ENCODE data around the gene PPP6C.
"Not testable (repeated sequence)": the region's sequence is repeated elsewhere in the genome, so short reads cannot be mapped to it uniquely, and the experiment has no call there.

The PPP6C gene

DNA sequence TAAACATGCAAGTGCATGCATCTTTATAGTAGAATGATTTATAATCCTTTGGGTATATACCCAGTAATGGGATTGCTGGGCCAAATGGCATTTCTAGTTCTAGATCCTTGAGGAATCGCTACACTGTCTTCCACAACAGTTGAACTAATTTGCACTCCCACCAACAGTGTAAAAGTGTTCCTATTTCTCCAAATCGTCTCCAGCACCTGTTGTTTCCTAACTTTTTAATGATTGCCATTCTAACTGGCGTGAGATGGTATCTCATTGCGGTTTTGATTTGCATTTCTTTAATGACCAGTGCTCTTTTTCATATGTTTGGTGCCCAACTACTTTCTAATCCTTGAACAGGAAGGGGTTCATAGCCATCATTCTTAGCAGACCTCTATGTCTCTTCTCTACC, 7.8 kb downstream of the PPP6C start:
- DNase-seq (ENCODE audit: low spot score), result not testable (repeated sequence)

DNA sequence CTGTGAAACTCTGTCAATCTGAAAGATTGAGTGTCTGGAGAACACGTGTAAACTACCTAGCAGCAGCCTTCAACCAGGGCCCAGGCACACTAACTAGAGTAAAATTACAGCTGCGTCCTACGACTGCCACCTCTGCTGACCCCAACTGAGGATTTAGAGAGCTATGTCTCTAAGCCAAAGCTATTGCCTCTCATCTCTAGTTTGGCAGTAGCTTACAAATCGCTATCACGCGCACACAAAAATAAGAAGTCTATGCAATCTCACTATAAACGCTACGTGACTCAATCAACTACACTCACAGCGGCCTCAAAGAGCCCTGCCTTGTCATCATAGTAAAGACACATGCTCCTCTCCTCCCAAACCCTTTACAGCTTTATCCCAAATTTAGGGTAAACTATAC, 8.7 kb downstream of the PPP6C start:
- no peak for DNase-seq (ENCODE audit: low spot score)

DNA sequence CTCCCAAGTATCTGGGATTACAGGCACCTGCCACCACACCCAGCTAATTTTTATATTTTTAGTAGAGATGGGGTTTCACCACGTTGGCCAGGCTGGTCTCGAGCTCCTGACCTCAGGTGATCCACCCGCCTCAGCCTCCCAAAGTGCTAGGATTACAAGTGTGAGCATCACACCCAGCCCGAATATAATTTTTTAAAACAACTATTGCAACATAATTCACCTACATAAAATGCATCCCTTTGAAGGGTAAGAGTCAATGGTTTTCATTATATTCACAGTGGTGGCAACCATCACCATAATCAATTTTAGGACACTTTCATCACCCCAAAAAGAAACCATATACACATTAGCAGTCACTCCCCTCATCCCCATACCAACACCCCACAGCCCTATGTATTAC, 9.8 kb downstream of the PPP6C start:
- DNase-seq (ENCODE audit: low spot score), result not testable (repeated sequence)

DNA sequence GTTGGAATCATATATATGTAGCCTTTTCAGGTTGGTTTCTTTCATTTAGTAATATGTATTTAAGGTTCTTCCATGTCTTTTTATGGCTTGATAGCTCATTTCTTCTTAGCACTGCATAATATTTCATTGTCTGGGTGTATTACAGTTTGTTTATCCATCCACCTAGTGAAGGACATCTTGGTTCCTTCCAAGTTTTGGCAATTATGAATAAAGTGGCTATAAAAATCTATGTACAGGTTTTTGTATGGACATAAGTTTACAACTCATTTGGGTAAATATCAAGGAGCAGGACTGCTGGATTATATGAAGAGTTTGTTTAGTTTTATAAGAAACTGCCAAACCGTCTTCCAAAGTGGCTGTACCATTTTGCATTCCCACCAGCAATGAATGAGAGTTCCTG, 11.7 kb downstream of the PPP6C start:
- DNase-seq (ENCODE audit: low spot score), result no peak

DNA sequence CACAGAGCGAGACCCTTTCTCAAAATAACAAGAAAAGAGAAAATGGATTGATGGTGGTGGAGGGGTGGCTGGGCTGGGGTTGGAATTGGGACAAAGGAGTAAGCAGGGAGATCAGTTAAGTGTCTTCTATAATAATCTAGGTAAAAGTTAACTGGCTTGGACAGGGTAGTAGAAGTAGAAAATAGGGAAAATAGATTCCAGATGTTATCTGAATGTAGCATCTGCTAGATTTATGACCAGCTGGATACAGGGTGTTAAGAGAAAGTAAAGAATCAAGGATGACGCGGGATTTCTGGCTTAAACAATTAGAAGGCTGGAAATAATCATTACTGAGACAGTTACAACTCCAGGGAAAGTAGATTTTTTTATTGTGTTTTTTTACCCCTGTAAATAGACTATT, 13.0 kb downstream of the PPP6C start:
- no peak for DNase-seq (ENCODE audit: low spot score)

DNA sequence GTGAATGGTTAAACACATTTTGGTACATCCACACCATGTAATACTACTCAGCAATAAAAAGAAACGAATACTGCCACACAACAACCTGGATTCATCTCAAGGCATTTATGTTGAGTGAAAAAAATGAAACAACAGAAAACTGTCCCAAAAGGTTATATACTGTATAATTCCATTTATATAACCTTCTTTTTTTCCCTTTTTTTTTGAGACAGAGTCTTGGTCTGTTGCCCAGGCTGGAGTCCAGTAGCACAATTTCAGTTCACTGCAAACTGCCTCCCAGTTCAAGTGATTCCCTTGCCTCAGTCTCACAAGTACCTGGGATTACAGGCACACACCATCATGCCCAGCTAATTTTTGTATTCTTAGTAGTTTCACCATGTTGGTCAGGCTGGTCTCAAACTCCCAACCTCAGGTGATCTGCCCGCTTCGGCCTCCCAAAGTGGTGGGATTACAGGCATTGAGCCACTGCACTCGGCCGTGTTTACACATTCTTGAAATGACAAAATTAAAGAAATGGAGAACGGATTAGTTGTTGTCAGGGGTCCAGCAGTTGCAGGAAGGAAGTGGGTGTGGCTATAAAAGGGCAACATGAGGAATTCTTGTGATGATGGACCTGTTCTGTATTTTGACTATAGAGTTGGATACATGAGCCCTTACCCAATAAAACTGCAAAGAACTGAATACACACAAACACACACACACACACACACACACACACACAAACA, 17.4 kb downstream of the PPP6C start:
- no peak for DNase-seq (ENCODE audit: low spot score)

DNA sequence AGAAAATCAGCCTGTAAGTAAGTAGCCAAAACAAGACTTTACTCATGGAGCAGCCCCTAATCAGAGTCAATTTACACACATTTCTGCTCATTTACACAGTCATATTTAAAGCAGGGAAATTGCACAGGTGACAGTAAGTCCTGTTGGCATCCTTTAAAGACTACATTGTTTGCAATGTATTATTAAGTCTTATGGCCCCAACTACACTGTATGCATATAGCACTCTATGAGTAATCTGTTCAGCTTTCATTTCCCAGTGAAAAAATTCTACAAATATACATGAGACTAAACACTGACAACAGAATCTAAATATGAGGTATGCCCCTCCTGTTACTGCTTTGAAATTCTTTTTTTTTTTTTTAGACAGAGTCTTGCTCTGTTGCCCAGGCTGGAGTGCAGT, 19.7 kb downstream of the PPP6C start:
- DNase-seq (ENCODE audit: low spot score), result no peak

DNA sequence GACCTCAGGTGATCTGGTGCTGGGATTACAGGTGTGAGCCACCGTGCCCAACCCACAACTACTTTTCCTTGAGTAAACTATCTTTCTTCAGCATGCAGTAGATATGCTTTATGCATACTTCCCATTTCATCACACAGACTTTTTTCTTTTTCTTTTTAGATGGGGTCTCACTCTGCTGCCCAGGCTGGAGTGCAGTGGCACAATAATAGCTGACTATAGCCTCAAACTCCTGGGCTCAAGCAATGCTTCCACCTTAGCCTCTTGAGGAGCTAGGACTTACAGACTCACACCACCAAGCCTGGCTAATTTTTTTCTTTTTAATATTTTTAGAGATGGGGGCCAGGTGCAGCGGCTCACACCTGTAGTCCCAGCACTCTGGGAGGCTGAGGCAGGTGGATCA, 22.8 kb downstream of the PPP6C start:
- DNase-seq (ENCODE audit: low spot score), result no peak

DNA sequence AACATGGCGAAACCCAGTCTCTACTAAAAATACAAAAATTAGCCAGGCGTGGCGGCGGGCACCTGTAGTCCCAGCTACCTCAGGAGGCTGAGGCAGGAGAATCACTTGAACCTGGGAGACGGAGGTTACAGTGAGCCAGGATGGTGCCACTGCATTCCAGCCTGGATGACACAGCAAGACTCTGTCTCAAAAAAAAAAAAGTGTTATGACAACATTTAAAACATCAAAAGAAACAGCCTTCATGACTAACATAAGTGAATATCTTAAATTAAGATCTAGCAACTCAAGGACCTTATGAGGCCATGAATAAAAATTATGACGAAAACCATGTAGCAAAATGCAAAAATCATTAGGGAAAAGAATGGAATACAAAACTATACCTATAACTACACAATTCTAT, 26.7 kb downstream of the PPP6C start:
- DNase-seq (ENCODE audit: low spot score), result not testable (repeated sequence)

DNA sequence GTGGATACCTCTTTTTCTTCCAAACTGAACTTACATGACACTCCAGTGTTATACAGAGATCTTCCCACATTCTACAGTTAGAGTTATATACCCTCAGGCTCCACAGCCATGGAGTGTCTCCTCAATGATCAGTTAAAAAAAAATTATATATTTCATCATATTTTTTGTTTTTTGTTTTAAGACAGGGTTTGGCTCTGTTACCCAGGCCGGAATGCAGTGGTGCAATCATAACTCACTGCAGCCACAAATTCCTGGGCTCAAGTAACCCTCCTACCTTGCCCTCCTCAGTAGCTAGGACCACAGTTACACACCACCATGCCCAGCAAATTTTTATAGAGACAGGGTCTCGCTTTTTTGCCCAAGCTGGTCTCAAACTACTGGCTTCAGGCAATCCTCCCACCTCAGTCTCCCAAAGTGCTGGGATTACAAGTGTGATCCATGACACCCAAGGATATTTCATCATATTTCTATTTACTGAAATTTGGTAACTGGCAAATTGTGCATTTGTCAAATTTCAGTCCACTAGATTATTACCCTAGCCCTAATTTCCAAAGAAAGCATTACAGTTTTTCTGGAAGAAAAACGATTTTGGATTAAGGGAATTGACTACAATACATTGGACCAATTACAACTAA, 28.2 kb downstream of the PPP6C start:
- no peak for DNase-seq (ENCODE audit: low spot score)

DNA sequence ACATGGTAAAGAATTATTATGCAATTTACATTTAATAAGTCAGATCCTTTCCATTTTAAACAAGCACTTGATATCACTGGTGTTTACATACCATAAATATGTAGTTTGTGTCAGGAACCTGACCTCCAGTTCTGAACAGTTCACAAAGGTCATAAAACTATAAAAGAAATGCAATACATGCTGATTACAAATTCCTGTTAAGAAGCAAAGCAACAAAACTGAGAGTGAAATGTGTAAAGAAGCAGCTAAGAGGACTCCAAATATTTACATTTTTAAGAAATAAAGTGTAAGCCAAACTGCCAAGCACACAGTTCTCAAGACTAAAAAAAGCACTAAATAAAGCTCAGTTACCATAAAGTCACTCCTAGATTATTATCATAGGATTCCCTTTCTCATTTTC, 28.9 kb downstream of the PPP6C start:
- no peak for DNase-seq (ENCODE audit: low spot score)

DNA sequence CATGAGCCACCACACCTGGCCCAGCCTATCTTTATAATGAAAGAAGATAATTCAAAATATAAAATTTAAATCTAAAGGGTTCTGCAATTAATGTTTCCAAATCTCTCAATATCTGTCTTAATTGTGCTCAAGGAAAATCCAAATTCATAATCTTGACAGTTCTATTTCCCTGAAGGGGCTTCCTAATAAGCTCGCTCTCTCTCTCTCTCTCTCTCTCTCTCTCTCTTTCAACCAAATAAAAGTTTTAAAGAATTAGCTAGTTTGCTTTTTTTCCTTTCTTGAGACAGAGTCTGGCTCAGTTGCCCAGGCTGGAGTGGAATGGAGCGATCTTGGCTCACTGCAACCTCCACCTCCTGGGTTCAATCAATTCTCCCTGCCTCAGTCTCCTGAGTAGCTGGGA, 33.1 kb downstream of the PPP6C start:
- DNase-seq (ENCODE audit: low spot score), result no peak

DNA sequence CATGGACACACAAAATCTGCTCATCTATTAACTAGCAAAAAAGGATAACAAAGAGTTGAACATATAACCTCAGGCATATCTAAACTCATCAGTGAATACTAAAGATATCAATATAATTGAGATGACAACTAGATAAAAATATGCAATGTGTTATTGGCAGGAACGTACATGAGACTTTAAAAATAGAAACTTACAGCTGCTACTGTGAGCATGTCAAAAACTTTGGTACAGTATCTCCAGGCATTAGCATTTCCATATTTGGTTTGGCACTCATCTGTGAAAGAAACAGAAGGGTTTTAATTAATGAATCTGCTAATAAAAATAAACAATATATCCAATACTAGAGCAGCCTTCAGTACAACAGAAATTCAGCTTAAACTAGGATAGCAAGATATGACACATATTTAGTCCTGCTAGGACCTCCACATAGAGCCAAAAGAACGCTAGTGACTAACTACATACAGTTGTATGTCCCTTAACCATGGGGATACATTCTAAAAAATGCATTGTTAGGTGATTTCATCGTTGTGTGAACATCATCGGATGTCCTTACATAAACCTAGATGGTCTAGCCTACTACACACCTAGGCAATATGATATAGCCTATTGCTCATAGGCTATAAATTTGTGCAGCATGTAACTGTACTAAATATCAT, 35.8 kb downstream of the PPP6C start:
- DNase-seq (ENCODE audit: low spot score), result no peak

DNA sequence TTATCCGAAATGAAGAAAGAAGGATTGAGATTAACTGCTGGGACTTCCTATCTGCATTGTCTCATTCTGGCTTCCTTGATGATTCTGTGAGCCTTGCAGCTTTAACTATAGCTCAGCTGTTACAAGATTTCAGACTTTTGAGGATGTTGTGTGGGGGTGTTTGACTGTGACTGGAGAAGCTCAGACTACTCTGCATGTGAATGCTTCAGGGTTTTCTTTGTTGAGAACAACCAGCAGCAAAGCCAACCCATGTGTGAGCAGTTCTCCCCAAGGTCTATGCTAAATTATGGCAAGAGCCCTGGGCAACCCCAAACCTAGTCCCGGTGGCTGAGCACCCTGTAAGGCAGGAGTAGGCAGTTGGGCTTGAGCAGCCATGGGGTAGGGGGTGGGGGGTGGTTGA, 37.9 kb downstream of the PPP6C start:
- no peak for DNase-seq (ENCODE audit: low spot score)

DNA sequence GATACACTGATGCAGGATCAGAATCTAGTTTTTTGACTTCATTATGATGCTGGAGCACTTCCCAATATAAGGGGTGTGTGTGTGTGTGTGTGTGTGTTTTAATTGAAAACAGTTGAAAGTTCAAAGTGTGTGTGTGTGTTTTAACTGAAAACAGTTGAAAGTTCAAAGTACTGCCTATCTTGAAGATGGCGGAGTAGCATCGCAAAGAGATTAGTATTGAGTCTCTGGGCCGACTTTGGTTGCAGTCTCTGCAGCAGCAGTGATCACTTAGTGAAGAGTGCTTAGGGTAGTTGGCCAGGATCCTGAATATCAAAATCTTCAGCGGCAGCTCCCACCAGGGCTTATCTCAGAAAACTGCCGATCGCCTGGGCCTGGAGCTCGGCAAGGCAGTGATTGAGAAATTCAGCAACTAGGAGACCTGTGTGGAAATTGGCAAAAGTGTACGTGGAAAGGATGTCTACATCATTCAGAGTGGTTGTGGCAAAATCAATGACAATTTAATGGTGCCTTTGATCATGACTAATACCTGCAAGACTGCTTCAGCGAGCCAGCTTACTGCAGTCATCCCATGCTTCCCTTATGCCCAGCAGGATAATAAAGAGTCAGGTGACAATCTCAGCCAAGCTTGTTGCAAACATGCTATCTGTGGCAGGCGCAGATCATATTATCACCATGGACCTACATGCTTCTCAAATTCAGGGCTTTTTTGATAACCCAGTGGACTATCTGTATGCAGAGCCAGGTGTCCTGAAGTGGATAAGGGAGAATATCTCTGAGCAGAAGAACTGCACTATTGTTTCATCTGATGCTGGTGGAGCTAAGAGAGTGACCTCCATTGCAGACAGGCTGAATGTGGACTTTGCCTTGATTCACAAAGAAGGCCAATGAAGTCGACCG, 39.0 kb downstream of the PPP6C start:
- no peak for DNase-seq (ENCODE audit: low spot score)

DNA sequence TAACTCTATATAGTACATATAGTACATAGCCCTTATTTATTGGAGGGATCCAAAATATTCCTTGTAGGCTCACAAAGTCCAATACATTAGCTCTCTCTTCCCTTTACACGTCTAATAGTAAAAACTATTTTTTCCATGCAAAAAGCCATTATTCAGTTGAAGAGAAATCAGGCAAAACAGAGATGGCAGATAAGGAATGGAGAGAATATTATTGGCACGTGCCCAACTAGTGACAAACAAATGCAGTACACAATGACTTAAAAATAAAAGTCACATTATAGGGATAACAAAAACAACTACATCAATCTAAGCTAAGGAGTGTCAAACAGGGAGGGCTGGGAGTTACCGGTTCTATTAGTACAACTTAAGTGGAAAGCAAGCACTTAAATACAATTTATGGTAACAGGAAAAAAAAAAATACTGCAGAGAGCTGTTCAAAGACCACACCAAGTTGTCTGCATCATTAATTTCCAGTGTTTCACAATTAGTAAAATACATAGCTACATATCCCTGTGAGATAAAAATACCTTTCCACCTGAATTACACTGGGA, 42.1 kb downstream of the PPP6C start:
- no peak for DNase-seq (ENCODE audit: low spot score)

DNA sequence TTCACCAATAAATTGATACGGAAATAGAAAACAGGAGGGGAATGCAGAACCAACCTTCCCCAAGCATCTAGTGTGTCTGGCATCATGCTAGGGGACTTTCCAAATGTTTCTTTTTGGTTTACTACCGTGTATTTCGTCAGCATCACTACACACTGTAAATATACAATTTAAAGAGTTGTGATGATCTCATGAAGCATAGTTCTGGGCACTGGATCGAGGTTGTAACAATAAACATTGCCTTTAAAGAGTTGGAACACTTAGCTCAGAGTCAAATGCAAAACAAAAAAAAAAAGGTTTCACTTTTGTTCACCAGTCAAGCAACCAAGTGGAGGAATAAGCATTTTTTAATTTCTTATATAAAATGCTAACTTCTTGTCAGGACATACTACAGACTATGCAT, 43.4 kb downstream of the PPP6C start:
- no peak for DNase-seq (ENCODE audit: low spot score)

DNA sequence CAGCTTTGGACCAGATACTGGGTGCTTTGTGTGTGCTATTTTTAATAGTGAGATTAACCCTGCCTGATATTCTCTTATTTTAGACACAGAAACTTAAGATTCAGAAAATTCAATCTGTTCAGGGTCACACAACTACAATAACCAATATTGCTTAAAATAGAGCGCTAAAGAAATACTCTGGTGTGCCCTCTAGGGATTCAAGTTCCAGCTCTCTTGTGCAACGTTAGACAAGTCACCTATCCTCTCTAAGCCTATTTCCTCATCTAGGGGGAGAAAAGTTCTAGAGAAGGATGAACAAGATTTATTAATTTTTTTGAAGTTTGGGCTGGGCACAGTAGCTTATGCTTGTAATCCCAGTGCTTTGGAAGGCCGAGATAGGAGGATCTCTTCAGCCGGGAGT, 44.2 kb downstream of the PPP6C start:
- no peak for DNase-seq (ENCODE audit: low spot score)

DNA sequence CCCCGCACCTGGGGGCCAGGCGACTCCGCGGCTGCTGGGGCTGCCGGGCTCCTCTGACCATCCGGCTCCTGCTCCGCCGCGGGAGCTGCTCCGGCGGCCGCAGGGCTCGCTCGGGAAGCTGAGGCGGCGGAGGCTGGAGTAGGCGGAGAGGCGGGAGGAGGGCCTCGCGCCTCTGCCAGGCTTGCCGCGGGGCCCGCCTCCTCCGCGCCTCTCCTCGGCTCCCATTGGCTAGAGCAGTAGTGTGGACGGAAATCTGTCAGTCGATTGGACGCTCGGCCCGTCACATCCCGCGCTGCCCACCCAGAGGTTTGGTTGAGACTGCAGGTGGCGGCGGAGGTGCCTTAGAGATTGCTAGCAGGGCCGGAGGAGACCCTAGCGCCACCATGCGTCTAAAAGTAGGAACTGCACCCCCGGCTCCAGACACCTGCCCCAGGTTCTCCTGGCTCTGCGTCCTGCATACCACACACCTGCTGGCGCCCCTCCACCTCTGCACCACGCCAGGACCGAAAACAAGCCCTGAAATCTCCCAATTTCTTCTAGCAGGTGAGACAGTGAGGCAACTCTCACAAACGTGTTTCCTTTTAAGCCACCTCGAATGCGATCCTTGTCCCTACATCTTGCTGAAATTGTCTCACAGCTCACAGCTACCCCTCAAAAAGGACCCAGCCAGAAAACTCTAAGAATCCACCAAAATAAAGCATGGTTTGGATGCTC, 46.1 kb downstream of the PPP6C start, which contains the start of gene SCAI:
TSS of gene SCAI (minus strand) at position 152 of the 714 bp plus-strand sequence. CDS start at position 61, 91 bp downstream.
- DNase-seq (ENCODE audit: low spot score), result peak; percentile 99

DNA sequence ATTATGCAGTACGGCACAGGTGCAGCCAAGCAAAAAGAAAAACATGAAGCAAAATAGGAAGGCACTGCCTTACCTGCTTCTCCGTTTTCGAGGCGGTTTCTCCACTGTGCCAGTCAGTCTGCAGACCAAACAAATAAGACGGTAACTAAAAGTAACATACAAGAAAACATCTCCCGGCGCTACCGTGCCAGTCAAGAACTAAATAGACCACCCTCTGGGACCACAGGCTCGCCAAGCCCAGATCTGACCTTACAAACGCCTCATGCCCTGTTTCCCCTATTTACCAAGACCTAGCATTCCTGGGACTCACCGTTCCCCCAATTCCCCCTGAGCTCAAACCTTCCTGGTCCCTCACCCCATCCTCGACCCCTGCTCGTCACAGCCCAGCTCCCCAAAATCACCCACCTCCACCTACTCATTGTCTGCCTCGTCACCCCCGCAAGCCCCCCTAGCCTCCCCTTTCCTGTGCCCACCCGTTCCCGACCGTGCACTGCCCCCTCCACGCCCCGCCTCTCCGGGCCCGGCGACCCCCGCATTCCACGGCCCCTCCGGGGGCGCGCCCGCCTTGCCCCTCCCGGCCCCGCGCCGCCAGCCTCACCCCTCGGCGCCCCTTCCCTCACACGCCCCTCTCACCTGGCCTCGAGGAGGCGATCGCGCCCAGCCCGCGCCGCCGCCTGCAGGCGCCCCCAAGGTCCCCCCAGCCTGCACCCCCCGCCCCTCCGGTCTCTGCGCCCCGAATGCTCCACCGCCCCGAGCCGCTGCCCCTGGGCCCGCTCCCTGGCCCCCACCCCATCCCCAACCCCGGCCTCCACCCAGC, 46.8 kb downstream of the PPP6C start:
- DNase-seq (ENCODE audit: low spot score), result no peak

DNA sequence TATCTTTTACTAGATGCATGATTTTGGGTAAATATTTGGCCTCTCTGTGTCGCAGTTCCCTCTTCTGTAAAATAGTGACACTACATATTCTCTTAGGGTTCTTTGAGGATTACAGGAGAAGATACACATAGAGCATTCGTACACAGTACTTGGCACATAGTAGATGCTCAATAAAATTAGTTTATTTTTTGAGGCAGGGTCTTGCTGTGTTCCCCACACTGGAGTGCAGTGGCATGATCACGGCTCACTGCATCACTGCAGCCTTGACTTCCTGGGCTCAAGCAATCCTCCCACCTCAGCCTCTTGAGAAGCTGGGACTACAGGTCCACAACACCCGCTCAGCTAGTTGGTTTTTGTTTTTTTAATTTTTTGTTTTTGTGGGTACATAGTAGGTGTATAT, 47.9 kb downstream of the PPP6C start:
- DNase-seq (ENCODE audit: low spot score), result no peak
